GM12864 (cell line): ENCODE results near the gene PTPRD.

Source experiments
- DNase-seq: peaks from one replicate; pipeline ENCODE4 v3.0.0-alpha.2; 2011; ENCODE audit warnings: low read depth
- H3K4me3 ChIP-seq: 2 replicates; pipeline ENCODE4 v1.5.1; 2011; ENCODE audit warnings: mild to moderate bottlenecking, low read depth, low read length, control low read depth
- TF ChIP-seq, protein P1 (sequence below): IDR thresholded peaks from 2 replicates; pipeline ENCODE4 v1.5.1; 2011; ENCODE audit warnings: low read depth, mild to moderate bottlenecking, moderate library complexity, low read length, control low read depth, inconsistent platforms; ENCODE audit errors: missing control alignments

The PTPRD gene

DNA sequence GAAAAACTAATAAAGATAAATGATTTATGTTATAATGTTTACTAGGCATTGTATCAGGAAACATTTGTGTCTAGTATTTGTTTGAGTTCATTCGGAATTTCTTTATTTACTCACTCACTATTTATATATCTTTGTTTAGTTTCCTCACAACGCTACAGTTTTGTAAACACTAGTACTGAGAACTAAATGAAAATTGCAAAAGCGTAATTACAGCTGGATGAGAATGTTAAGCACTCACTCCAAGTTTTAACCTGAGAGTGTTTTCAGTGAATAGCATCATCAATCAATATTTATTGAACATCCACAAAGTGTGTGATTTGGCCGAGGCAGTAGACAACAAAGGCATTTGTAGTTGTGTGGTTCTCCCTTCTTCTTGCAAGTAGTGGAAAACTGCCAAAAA lies 1843.6 kb downstream of the PTPRD start:
- TF ChIP-seq, protein P1, sequence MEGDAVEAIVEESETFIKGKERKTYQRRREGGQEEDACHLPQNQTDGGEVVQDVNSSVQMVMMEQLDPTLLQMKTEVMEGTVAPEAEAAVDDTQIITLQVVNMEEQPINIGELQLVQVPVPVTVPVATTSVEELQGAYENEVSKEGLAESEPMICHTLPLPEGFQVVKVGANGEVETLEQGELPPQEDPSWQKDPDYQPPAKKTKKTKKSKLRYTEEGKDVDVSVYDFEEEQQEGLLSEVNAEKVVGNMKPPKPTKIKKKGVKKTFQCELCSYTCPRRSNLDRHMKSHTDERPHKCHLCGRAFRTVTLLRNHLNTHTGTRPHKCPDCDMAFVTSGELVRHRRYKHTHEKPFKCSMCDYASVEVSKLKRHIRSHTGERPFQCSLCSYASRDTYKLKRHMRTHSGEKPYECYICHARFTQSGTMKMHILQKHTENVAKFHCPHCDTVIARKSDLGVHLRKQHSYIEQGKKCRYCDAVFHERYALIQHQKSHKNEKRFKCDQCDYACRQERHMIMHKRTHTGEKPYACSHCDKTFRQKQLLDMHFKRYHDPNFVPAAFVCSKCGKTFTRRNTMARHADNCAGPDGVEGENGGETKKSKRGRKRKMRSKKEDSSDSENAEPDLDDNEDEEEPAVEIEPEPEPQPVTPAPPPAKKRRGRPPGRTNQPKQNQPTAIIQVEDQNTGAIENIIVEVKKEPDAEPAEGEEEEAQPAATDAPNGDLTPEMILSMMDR = no peak
- DNase-seq = no peak
- H3K4me3 ChIP-seq = no peak overlapping the region

DNA sequence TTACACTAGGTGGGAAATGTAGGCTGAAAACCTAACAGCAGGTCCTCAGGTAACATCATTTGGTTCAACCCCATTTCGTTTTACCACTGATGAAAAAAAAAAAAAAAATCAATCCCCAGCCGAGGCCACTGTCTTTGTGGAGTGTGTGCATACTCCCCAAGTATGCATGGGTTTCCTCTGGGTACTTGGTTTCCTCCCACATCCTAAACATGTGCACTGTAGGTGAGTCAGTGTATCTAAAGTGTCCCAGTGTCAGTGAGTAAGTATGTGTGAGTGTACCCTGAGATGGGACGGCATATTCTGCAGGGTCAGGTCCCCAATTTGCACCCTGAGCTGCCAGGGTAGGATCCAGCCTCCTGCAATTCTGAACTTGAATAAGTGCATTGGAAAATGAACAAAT lies 1846.7 kb downstream of the PTPRD start:
- DNase-seq = no peak
- TF ChIP-seq, protein P1 = no peak
- no peak overlapping the region for H3K4me3 ChIP-seq

DNA sequence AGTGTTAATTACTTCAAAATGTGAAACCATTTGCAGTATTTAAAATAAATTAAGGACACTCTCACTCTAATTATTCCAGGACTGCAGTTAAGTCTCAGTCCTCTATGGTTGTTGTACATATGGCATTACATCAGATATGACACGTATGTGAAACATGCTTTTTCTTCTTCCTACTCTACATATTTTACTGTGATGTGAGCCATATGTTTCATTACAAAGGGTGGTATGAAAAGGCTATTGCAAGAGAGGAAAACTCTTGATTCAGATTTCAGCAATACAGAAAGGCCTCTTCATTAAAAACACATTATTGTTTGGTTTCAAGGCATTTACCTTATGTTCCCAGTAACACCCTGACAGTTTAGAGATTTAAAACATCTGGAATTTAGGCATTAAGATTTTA lies 1848.8 kb downstream of the PTPRD start:
- H3K4me3 ChIP-seq = no peak overlapping the region
- no peak for DNase-seq
- TF ChIP-seq, protein P1 = no peak

DNA sequence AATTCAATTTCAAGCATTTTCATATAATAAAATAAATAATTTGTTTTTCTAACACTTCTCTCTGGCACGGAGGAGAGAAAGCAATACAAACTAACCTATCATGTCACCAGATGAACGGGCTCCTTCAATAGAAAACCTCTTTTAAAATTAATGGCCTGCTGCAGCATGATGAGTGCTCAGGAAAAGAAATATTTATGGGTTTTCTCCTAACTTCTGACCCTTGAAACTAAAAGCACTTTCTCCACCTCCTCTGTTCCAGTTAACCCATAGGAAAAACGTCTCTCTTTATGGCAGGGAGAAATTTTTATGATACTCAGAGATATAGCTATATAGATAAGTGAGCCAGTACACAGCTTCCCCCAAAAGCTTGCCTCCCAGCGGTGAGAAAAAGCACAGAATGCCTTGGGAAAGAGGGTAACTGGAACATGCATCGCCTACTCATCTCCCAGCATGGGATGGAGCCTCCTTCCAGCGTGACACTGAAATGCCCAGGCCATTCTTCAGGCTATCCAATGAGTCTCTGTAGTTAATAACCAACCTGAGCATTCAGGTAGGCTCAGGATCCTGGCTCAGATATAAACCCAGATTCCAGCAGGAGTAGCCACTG lies 1850.2 kb downstream of the PTPRD start:
- TF ChIP-seq, protein P1 = no peak
- H3K4me3 ChIP-seq = no peak overlapping the region
- no peak for DNase-seq

DNA sequence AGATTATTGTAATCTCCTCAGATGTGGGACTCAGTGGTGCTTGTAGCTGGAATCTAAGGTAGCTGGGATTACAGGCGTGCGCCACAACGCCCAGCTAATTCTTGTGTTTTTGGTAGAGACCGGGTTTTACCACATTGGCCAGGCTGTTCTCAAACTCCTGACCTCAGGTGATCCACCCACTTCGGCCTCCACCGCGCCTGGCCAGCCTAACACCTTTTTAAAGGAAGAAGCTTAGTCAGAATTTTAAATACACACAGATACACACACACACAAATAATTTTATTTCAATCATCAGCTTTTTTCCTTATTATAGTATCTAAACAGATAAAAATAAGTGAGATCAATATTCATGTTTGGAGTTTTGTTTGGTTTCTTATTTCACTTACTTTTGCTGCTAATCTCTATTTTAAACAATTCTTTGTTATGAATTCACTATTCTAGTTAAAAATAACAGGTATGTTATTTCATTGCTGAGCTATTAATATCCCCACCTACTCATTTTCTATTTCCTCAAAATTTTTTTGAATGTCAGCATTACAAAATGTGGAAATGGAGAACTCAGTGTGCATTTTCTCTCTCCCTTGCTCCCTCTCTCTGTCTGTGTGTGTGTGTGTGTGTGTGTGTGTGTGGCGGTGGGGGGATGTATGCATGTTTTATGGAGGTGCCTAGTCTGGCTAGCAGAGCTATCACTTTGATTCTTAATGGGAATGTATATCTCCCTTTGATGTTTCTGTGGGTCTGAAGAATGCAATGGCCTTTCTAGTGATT lies 1852.6 kb downstream of the PTPRD start:
- H3K4me3 ChIP-seq = no peak overlapping the region
- TF ChIP-seq, protein P1 = no peak
- DNase-seq = no peak

DNA sequence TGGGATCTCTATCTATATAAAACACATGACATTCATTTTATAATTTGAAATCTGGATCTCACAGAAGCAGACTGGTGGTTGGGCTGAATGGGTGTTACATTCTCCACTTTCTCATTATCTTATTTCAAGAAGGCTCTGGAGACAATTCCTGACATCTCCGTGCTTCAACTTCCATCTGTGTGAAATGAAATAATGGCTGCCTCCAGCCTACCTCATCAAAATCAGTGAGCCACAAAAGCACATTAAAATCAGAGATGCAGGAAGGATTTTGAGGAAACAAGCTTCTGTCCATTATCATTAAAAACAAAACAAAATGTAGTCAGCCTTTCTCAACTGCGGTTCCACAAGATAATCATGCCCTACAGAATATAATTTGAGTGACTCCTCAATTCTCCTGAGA lies 1854.9 kb downstream of the PTPRD start:
- TF ChIP-seq, protein P1 = no peak
- no peak for DNase-seq
- no peak overlapping the region for H3K4me3 ChIP-seq

DNA sequence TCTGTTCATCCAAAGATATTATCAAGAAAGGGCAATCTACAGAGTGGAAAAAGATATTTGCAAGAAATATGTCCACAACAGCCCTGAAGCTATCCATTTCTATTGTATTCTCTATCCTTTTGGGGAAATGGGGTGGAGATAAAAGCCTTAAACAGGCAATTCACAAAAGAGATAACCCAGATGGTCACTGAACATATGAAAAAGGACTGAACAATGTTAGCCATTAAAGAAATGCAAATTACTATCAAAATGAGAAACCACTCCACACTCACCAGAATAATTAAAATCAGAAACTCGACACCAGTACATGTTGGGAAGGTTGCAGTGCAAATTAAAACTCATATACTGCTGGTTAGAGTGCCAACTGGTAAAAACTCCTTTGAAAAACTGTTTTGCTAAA lies 1858.1 kb downstream of the PTPRD start:
- TF ChIP-seq, protein P1 = no peak
- no peak overlapping the region for H3K4me3 ChIP-seq
- DNase-seq = no peak
